Thyroid gland (tissue), 4 donors: ENCODE results near the gene PLD2.

Experiments used
- POLR2A ChIP-seq, 2 donors: fragments of 450-650 bp; IDR thresholded peaks; one replicate each; pipeline ENCODE4 v1.6.1; 2017; ENCODE audit warnings: antibody characterized with exemption in 2 of 2, mild to moderate bottlenecking in 2 of 2, moderate library complexity in 1 of 2
- TF ChIP-seq, protein P1 (sequence below), 6 experiments: fragments of 200-600 bp in 3 of 6; fragments of 450-650 bp in 3 of 6; sonication (generic) in 3 of 6; IDR thresholded peaks; one replicate each; pipeline ENCODE4 v1.5.1; 2016 to 2019; ENCODE audit warnings: antibody characterized with exemption in 6 of 6, mild to moderate bottlenecking in 2 of 6, inconsistent platforms in 1 of 6, moderate library complexity in 1 of 6

- TF ChIP-seq, protein P1, sequence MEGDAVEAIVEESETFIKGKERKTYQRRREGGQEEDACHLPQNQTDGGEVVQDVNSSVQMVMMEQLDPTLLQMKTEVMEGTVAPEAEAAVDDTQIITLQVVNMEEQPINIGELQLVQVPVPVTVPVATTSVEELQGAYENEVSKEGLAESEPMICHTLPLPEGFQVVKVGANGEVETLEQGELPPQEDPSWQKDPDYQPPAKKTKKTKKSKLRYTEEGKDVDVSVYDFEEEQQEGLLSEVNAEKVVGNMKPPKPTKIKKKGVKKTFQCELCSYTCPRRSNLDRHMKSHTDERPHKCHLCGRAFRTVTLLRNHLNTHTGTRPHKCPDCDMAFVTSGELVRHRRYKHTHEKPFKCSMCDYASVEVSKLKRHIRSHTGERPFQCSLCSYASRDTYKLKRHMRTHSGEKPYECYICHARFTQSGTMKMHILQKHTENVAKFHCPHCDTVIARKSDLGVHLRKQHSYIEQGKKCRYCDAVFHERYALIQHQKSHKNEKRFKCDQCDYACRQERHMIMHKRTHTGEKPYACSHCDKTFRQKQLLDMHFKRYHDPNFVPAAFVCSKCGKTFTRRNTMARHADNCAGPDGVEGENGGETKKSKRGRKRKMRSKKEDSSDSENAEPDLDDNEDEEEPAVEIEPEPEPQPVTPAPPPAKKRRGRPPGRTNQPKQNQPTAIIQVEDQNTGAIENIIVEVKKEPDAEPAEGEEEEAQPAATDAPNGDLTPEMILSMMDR (IDR thresholded peaks at IDR 0.05), result no peak
- no peak for TF ChIP-seq POLR2A (IDR thresholded peaks at IDR 0.05)
Measured at GRCh38 chr17:4788807-4789700, 17.9 kb upstream of the PLD2 start, which contains the start of gene GLTPD2.
